ENCODE measurements around the gene ASIC2.

Gene ASIC2

DNA sequence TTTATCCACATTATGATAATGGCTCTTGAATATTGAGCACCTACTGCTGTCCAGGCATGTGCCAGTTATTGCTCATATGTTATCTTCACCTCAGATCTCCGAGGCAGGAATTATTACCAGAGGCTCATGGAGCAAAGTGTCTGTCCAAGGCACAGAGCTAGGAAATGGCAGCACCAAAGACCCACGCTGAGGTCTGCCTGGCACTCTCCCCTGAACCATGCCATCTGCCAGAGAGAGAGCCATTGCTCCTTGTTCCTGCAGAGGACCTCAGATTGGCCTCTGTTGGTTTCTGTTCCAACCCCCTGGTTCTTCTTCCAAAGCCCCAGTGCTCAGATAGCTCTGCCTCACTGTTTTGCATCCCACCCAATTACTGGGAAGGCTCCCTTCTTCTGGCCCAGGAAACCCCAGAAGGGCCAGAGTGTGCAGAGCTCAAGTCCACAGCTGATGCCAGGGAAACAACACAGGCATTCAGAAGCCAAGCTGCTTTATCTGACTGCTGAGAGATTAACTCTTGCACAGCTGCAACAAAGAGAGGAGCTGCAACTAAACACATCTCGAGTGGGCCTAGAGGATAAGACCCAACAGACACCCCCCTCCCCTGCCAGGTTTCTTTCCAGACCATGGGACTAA lies 5.9 kb downstream of the ASIC2 start:
- DNase-seq: no peak

DNA sequence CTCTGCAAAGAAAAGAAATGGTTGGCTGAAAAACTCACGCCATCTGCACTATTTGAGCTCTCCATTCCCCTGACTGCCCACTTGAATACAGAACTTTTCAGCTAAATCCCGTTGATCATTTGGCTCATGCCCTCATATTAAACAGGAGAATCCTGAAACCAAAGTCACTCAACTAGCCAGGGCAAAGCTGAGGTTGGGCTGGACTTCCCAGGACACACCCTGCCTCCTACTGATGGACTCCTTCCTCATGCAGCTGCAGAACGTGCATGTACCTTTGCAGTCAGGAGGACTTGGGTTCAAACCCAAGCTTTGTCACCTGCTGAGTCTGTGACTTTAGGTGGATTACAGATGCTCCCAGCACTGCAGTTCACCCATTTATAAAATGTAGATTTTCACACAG lies 7.7 kb downstream of the ASIC2 start:
- no peak for DNase-seq

DNA sequence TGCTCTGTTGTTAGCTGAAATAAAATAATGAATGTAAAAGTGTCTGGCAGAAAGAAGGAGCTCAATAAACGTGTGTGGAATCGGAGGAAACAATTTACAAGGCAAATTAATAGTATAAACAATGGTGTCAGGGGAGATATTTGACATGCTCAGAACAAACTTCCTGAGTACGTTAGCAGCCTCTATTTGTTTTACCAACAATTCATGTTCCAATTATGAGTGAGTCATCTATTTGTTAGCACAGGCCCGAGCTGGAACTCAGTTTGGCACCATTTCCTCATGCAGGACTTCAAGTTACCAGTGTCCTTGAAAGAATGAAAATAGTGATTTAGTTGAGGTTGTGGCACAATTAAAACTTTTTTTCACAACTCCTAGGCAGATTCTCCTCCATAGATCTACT lies 9.1 kb downstream of the ASIC2 start:
- DNase-seq: no peak

DNA sequence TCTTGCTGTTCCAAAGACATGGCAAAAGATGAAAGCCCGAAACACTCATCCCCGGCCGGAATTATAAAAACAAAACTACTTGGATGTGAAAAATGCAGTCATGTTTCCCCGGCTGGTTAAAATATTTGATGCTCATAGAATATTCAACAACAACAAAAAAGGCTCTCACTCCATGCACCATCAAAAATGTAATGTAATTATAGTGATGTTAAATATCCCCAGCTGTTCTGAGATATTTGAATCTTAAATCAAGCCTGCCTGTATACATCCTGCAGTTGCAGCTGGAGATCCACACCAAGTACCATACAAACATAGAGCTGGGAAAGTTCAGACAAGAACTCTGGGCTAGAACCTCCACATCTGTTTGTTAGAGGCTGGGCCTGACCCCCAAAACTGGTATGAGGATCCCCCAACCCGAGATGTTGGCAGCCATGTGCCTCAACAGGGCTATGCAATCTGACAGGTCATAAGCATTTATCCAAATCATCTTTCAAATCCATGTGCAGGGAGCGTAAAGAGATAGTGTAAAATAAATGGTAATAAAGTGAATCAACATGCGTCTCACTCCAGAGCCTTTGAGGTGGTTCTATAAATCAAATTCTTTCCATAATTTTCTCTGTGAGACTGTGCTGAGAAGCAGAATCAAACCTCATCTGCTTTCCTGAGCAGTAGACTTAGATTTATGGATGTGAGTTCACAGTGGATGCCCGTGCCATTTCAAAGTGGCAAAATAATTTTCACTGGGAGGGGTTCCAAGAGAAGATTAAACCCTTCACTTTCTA lies 12.7 kb downstream of the ASIC2 start:
- no peak for DNase-seq

DNA sequence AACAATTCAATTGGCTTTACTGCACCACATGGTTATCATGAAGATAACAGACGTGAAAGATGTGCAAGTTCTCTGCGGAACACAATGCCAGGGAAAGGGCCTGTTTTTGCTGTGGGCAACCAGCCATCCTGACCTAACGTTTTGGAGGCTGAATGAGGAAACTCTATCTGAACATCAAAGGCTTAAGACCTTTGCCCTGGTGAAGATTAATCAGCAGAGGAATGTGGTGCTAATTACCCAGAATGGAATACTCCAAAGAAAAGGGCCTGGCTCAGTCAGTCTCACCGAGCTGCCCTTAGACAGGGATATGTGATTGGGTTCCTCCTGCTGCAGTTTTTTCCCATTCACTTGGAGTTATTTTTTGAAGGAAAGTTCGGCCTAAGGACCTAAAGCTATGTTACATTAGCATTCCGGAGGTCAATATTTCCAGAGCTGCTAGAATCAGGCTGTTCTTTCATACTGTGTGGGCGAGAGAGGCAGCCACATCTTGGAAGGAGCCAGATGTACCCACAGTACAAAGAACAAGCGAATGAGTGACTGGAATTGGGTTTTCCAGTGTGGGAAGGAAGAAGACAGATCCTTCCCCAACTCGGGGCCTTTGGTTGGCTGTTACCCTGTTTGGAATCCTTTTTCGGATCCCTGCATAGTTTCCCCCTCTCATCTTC lies 15.5 kb downstream of the ASIC2 start:
- DNase-seq: no peak

DNA sequence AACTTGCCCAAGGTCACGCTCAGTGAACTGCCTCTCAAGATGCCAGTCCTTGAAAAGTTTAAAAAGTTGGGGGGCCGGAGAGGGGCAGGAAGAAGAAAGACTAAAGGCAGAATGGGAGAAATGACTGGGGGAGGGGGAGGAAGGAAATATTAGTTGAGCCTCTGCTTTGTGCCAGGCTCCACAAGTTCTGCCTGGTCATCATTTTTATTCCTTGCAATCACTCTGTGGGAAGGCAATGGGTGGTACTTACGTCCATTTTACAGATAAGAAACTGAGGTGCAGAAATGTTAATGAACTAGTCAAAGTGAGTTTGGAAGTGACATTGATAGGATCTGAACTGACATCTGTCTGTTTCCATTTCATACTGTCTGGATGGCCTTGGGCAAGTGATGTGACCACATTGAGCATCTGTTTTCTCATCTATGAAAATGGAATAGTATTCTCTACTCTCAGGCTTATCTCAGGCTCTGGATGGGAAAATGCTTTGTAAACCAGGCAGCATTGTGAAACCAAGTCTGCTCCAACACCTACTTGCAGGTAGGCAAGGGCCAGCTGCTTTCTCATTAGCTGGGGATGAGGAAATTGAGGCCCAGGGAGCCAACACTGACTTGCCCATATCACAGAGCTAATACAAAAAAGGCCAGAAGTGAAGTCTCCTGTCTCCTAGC lies 19.2 kb downstream of the ASIC2 start:
- no peak for DNase-seq

DNA sequence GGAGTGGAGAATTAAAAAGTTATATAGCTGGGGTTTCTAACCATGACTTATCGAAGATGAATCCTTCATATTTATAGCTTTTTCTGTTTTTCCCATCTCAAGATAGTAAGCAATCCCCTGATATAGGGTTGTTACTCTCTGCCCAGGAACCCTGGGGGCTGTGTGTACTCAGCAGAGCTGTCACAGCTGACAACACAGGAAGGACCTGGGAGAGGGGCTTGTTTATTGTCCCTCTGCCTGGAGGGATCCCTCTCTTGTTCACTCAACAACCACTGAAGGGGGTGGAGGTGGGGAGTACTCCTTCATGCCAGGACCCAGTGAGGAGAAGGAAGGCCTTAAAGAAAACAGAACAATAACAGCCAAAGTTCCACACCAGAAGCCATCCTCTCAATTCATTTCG lies 19.8 kb downstream of the ASIC2 start:
- no peak for DNase-seq

DNA sequence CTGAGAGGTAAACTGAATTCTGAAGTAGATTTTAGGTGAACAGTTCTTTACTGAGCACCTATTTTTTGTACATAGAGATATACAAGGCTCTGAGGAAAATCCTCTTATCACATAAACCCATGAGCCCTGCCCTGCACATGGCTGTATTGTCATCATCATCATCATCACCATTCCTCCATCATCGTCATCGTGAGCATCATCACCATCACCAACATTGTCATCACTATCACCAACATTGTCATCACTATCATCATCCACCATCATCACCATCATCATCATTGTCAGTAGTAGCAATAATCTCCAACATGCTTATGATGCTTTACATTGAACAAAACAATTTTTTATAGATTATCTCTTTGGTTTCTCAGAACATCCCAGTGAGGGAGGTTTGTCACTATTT lies 20.7 kb downstream of the ASIC2 start:
- no peak for DNase-seq

DNA sequence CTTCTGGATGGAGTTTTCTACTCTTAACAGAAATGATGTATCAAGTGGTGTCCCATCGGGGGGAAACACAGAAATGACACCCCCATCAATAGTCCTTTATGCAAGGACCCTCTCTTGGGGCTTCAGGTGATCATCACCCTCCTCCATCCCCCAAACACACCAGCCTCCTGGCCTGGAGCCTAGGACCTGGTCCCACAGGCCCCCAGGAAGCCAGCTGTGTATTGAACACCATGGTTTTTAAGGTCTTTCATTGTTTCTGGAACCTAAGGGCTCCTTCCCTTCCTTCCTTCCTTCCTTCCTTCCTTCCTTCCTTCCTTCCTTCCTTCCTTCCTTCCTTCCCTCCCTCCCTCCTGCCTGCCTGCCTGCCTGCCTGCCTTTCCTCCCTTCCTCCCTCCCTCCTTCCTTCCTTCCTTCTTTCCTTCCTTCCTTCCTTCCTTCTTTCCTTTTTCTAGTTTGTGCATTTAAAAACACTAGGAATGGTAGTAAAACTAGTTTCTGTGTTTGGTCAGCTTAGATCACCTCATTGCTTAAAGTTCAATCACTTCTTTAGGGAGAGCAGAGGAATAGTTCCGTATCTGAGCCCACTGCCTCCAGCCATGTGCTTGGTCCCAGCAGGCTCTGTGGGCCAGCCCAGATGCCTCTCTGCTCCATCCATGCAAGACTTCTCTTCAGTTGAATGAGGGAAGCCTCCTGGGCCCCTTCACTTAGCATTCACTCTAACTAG lies 23.6 kb downstream of the ASIC2 start:
- no peak for DNase-seq

DNA sequence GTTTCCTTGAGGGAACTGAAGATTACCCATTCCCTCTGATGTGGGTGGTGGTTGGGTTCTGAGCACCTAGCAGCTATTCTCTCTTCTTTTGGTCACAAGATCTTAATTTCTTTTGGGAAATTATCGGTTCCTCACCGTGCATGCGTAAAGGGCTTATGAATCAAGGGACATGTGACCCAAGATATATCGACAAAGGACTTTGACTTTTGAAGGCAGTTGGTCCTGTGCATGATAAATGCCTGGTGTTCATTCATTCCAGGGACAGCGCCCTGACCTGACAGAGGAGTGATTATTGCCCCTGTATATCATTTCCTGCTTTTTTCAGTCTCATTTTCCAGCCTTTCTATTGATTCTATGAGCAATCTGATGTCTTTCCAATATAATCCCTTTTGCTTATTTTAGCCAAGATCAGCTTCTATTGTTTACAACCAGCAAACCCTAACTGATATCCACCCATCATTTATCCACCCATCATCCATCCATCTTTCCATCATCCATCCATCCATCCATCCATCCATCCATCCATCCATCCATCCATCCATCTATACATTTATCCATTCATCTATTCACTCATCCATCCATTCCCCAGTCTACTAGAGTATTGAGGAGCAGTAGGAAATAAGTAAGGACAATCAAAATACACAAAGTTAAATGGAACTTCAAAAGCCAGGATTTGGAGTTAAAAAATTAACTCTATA lies 25.1 kb downstream of the ASIC2 start:
- DNase-seq: no peak

DNA sequence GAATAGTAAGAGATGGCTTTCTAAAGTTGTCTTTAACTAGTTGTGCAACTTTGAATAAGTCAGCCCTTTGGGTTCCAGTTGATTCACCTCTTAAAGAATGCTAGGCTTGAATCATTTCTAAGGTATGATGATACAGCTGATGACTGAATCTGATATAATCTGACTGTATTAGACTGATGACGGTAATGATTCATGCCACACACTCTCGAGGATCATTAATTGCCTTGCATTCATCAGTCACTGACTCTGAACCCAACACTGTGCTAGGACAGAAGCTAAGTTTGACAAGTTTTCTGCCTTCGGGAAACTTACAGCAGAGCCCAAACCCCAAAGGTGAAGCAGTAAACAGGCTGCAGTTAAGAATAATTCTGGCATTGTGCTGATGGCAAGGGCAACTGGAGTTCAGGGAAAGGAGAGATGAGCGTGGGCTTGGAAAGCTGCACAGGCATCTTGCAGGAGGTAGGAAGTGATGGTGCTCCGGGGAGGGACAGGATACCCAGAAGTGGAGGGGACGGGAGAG lies 25.8 kb downstream of the ASIC2 start:
- no peak for DNase-seq

DNA sequence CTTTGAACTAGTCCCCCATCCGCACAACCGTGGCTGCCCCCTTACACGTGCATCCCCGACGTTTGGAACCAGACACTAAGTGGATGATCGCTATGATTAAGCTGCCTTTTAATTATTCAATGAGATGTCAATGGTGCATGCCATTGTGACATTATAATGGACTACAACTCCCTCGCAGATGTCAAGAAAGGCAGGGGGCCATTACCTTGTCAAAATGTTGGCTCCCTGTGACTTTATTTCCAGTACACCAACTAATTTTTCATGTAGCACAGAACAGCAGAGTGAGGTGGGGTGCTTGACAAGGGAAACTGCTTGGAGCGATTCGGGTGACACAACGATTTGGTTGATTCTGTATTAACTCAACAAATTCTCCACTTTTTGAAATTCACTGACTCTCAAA lies 26.5 kb downstream of the ASIC2 start:
- DNase-seq: no peak

DNA sequence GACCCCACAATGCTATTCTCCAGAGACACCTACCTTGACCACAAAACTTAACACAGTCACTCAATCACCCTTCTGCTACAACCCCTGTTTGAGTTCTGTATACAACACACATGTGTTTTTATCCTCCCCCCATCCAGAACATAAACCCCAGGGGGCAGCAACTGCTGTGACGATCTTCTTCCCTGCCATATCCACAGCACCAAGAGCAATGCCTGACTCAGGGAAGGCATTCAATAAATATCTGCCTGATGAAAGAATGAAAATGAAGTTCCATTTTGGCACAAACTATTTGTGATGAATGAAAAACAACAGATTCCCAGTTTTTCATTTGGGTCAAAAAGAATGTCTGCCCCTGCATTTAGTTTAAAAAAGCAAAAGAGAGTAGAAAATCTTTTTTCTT lies 27.0 kb downstream of the ASIC2 start:
- DNase-seq: no peak

DNA sequence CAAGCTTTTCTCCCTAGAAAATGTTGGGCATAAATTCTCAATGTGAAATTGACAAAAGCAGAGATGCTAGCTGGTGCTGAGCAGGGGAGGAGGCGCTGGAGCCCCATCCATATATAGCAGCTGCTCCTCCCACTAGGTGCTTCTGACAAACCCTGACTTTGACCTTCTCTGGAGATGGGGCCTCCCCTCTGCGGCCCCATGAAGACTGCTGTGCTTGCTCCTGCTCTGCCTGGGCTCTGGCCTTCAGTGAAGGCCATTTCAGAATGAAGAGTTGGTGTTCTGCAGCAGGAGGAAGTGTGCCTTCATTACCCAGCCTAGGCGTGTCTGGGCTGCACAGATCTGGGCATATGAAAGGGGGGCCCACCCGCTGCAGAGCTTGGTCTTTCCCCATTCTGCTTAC lies 29.7 kb downstream of the ASIC2 start:
- no peak for DNase-seq

DNA sequence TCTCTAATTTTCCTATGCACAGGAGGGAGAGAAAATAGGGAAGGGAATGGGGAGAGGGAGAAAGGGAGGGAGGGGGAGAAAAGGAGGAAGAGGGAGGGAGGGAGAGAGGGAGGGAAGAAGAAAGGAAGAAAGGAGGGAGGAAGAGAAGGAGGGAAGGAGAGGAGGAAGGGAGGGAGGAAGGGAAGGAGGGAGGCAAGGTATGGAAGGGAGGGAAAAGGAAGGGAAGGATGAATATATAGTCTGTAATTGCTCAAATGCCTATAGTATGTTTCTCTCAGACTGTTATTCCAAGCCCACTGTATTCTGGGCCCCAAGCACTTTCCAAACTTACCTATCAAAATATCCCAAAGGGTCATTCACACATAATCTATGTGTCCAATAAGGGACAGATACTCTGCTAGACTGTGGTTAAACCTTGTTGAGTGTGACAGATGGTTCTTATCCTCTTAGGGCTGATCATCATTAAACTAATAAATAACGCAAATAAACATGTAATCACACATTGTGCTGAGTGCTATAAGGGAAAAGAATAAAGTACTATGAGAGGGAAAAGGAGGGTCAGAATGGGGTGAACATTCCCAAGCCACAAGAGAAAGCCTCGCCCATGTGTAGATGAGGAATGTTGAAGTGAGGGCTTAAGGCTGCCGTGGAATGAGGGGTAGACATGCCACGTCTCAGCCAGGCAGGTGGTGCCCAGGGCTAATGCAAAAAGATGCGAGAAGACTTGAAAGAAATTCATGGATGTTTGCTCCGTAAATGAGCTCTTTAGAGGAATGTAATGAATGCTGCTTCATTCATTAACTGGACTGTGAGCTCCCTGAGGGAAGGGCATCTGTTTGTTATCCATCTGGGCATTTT lies 30.6 kb downstream of the ASIC2 start:
- no peak for DNase-seq

DNA sequence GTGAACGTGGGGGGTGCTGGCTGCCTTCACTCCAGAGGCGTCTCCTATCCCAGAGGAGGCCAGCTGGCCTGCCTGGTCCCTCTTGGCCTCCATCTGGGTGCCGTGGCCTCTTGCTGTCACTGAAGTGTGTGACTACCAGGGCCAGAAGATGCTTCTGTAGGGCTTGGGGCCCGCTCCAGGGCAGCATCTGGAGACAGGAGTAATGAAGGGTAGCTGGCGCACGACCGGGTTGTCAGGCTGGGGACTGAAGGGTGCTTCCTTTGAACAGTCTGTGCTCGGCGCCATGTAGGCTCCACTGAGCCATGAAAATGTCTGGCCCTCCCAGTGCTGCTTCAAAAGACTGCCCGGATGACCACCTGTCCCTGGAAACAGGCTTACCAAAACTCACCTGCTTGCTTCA lies 31.3 kb downstream of the ASIC2 start:
- DNase-seq: no peak

DNA sequence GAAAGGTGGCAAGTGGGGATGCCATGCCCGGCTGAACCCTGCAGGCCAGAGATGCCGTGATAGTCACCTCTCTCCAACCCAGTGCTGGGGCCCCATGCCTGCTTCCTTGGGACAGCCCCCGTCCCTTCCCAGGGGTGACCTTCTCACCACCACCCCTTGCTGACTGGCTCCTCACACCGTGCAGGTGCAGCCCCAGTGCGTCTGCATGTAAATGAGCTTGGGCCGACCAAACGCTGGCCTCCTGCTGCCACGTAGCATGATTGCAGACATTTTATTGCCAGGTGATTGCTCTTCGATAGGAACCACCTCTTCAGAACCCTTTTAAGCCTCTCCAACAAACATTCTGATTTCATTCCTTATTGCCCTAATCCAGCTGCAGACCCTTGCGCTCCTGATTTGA lies 32.5 kb downstream of the ASIC2 start:
- DNase-seq: no peak

DNA sequence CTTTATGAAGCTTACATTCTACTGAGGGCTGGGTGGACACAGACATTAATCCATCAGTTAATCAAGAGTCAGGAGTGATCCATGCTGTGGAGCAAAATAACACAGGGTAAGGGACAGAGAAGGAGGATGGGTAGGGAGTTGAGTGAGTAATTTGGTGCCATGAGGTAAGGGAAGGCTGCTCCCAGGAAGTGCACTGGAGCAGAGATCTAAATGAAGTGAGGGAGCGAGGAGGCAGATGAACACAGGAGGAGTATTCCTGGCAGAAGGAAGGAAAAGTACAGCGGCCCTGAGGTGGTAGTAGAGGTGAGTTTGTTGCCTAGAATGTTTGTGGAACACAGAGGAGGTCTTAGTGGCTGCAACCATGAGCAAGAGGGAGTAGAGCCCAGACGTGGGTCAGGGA lies 34.8 kb downstream of the ASIC2 start:
- DNase-seq: no peak

DNA sequence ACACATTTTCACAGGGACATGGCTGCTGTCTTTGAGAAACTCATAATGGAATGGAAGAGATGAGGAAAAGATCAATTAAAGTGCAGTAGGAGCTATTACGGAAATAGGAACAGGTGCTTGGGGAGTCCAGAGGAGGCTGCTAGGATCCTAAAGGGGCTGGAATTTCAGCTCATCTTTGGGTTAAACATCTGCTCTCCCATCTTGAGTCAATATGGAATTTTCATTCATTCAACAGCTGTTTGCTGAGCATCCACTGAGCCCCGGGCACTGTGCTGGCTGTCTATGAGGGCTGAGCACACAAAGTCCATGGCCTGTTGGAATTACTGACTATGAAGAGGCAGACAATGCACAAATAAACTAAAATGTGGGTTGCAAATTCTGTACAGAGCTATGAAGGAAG lies 47.9 kb downstream of the ASIC2 start:
- DNase-seq: no peak

DNA sequence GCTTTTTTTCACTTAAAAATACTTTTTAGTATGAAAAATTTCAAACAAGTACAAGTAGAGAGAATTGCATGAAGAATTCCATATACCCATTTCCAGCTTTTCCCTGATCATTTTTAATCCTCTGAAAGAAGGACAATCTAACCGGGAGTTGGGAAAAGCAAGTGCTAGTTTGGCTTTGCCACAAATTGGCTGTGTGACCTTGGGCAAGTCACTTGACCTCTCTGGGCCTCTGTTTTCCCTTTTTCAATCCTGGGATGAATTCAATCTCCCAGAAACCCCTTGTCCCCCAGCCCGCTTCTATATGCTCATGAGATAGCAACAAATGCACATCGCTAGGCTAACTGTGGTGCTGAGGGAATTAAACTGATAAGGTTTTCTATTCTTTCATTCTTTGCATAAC lies 49.4 kb downstream of the ASIC2 start:
- no peak for DNase-seq
